ENCODE measurements around the gene CEP135.
"Not testable (repeated sequence)": the region's sequence is repeated elsewhere in the genome, so short reads cannot be mapped to it uniquely, and the experiment has no call there.

The CEP135 gene

GRCh38 chr4:56026596-56026995 is 77.9 kb downstream of the CEP135 start:
- no peak for DNase-seq

- DNase-seq, result no peak
These were observed 79.4 kb downstream of the CEP135 start for GRCh38 chr4:56028165-56028564.

DNA sequence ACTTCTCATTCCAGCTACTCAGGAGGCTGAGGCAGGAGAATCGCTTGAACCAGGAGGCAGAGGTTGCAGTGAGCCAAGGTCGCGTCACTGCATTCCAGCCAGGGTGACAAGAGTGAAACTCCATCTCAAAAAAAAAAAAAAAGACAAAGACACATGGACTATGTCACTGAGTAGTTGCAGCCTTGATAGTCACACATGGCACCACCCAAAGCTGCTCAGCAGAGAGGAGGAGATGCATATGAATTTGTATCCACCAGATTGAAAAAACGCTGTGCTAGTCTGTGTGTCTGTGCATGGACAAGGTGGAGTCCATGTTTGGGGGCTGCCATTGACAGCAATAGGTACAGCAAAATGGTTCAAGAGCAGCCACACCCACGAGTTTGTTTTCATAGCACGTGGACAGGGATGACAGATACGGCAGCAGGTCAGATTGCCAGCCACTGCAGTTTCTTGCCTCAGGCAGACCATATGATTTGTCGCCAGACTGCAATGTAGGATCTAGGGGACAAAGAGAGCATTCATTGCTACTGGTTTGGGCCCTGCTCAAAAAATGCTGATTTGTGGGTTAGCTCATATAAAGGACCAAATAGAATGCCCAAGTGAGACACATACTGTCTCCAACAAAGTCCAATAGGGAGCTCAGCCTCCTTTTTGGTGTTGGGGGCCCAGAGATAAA is 89.9 kb downstream of the CEP135 start:
- DNase-seq, result no peak

- no peak for DNase-seq
These were observed 92.1 kb downstream of the CEP135 start for GRCh38 chr4:56040842-56041241.

GRCh38 chr4:56042225-56042624 is 93.5 kb downstream of the CEP135 start:
- DNase-seq, result no peak

DNA sequence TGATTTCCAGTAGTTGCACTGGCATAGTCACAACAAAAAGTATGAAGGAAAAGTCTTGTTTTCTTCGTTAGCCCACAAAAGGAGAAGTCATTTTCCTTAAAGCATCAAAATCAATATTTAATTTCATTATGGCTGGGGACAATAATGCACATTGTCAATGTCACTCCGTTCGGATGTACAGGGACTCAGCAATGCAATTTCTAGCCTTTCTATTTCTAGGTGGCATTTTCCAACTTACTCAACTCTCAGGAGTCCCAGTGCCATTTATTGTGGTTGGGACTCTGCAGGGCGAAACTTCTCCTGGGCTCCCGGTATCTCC is 99.6 kb downstream of the CEP135 start:
- no peak for DNase-seq

DNA sequence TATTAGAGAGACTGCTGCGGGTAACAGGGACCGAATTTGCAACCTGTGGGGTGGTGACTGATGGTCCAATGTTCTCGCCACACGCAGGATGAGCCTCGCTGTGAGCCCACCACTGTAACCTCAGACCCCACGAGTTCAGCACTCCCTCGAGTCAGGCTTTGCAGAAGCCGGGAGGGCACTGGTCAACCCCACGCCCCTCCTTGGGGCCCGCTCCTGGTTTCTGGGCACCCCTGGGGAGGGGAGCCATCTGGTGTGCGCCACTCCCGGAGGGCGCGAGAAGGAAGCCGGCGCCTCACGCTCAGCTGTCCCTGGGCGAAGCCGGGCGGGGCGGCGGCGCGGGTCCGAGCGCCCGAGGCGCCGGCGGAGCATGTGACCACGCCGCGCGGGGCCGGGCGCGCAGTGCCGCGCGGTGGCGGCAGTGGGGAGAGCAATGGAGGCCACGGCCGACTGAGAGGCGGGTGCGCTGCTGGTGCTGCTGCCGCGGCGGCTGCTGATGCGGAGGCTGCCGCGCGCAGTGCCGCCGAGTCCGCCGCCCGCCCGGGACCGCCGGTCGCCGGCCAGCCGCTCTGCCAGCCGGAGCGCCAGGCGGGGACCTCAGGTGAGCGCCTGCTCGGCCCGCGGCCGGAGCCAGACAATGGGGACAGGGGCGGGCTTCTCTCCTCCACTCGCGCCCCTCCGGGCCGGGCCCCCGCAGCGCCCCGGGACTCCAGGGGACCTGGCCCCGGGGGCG is 100.1 kb downstream of the CEP135 start:
- DNase-seq, result no peak

- no peak for DNase-seq
These were observed 101.9 kb downstream of the CEP135 start for GRCh38 chr4:56050625-56051024.

GRCh38 chr4:56051029-56051709 is 102.4 kb downstream of the CEP135 start:
- no peak for DNase-seq

GRCh38 chr4:56051710-56052075 is 102.9 kb downstream of the CEP135 start:
- no peak for DNase-seq

DNA sequence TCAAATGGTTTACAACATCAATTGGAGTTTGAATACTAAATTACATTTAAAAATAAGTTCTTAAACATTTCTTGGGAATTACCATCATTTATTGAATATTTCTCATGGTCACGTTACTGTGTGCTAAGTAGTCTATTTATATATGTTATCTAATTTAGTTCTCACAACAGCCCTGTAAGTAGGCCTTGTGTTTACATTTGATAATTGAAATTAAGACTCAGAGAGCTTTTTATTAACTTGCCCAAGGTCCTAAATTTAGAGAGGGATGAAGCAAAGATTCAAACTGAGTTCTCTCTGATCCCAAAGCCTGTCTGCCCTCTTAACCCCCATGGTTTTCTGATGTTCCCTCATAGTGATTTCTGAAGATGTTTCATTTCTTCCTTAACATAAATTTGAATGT is 103.7 kb downstream of the CEP135 start:
- DNase-seq, result no peak

- no peak for DNase-seq
These were observed 104.2 kb downstream of the CEP135 start for GRCh38 chr4:56052966-56053365.

DNA sequence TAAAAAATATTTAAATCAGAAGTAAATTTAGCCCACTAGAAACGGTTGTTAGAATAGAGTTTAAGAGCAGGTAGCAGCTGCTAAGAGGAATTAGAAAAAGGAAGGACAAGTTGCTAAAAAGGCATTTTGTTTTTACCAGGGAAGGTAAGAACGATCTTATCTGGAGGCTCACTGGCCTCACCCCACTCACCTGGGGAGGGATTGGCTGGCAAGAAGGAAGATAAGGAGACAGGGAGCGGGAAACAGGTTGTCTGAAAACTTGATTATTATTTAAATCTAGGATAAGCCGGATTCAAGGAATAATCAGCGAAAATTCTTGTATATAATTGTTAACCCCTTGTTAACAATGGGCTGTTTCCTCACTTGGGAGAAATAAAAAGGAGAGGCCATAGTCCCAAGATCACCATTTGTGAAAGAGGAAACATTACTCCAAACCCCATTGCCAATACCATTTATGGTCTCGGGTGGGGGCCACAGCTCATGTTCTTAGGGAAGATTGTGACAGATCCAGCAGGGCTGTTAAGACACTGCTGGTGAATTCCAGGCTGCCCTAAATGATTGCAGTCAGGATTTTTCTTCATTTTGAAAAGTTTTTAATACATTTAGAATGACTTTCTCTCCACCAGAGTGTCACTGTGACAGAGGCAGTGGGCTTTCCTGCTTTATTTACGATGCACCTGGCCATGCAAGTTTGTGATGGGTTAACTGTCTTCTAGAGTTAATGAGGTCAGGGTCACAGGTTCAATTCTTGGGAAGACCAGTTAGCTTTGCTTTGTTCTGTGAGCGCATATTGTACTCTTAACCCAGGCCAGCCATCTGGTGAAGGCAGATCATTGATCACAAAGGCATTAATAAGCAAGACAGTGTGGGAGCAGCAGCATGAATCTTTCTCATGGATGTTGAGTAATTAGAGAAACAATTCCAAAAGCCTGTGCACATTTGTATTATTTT is 106.6 kb downstream of the CEP135 start:
- no peak for DNase-seq

DNA sequence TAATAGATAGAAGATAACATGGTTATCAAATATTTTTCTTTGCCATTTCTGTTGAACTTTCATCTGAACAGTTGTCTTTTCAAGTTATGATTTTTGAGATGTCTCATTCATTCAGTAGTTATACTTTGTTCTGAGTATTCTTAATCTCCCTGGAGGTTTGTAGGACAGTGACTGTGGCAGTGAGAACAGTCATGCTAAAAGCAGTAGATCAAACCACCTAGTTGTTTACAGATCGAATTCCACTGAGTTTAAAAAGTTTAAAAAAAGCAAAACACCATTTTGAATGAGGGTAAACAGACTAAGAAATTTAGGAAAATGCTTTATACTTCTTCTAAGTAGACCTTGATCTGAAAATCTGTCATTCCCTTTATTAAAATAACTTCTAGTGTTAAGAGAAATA is 107.2 kb downstream of the CEP135 start:
- no peak for DNase-seq

DNA sequence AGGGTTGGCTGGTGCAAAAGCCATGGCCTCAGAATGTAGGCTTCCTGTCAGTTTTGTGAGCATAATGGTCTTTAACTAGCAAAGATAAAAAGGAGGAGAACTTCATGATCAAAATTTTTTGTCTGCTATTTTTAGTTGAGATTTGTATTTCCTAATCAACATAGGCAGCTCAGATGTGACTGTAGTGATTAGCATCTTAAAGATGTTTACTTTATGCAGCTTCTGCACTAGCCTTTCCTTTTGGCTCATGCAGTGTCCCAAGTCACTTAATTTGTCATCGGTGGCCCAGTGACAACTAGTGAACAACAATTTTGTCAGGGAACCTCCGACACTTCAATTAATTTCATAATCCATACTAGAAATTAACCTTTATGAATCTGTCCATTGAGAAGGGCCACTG is 109.8 kb downstream of the CEP135 start:
- no peak for DNase-seq

DNA sequence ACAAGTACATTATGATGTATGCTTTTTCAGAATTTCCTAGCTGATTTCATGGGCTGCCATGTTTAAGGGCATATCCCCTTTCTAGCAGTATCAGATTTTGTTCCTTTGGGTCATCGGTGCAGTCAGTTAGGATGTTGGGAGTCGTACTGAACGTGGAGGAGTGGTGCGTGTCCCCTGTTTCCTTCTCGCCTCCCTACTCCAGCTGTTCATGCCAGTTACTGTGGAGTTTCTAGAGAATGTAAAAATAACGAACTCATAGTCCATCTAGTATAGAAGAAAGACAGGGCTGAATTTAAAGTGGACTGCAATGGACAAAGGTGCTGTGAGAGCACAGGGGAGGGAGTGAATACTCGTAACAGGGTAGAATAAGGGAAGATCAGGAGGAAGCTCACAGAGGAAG is 111.3 kb downstream of the CEP135 start:
- no peak for DNase-seq

DNA sequence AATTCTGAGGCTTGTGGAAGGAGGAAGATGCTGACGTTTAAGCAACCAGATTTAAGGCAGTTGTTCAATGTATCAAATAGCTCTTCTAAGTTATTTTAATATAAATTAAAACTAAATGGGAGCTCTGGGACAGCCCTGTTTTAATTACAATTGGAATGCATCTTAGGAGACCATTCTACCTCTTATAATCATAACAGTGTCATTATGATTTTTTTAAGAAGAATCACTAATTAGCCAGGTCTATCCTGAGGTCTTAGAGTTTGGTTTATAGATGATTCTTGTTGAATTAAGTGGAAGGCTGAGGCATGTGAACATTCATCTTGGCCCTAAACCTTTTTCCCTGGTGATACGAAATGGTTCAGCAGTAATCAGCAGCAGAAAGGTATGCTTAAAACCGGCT is 113.4 kb downstream of the CEP135 start:
- DNase-seq, result no peak

DNA sequence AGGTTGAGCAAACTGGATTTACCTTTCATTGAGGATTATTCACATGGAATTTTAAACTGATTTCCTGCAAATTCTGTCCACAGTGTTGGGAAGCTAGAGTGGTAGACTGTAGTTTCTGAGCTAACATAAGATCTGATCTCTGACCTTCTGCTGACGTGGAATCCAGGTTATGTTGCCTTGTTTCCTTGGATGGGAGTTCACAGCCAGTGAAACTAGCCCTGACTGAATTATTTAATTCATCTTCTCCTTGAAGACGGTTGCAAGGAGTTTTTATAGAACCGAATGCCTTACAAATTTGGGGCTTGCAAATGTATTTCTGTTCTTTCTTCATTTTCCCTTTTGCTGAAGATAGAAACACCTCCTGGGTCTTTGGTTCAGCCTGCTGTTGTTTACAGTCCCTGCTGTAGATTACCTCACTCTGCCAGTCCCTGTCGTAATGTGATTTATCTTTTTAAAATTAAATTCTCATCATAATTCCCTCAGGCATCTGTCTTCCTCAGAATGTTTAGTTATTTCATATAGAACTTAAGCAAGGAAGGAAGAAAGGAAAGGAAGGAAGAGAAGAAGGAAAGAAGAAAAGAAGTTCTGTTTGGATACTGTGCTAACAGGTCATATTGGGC is 113.9 kb downstream of the CEP135 start:
- DNase-seq, result no peak

GRCh38 chr4:56066493-56066892 is 117.7 kb downstream of the CEP135 start:
- DNase-seq, result no peak

DNA sequence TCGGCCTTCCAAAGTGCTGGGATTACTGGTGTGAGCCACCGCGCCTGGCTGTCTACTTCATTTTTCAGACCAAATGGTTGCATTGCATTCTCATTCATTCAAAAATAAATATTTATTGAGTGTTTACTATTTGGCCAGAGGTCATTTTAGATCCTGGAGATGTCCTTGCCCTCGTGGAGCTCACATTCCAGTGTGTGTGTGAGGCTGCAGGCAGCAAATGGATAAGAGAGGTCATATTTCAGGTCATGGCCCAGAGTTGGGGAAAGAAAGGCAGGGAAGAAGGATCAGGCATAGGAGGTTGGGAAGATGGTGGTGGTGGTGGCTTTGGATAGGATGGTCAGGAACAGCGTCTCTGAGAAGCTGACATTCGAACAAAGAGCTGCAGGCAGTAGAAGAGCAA is 119.1 kb downstream of the CEP135 start:
- DNase-seq, result no peak

GRCh38 chr4:56072730-56073129 is 124.0 kb downstream of the CEP135 start:
- not testable (repeated sequence) for DNase-seq

DNA sequence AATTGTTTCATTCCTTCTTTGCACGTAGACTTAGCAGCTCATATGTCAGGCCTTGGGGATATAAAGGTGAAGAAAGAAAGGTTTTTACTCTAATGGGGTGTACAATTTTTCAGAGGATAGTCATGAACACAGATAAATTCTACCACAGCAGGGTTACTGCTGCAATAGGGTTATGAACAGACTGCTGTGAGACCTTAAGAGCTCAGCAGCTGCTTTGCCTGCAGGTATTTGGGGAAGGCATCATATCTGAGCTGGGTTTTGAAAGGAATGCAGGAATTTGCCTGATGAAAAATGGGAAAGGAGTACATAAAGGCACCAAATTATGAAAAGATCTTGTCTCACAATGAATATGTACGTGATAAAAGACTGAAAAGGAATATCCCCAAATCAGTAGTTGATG is 128.9 kb downstream of the CEP135 start:
- no peak for DNase-seq

- no peak for DNase-seq
These were observed 130.1 kb downstream of the CEP135 start for GRCh38 chr4:56078866-56079265.
